Measurements from ENCODE around the gene ZNF503. TPM values are rescaled to one million over a fixed set of nuclear protein-coding genes. Genes with fewer than 3 reads are reported as not detected.
"Not testable (repeated sequence)": the region's sequence is repeated elsewhere in the genome, so short reads cannot be mapped to it uniquely, and the experiment has no call there.

Gene ZNF503
- total RNA-seq, 2 experiments from 2014 or later = 0.35 to 0.80 TPM

DNA sequence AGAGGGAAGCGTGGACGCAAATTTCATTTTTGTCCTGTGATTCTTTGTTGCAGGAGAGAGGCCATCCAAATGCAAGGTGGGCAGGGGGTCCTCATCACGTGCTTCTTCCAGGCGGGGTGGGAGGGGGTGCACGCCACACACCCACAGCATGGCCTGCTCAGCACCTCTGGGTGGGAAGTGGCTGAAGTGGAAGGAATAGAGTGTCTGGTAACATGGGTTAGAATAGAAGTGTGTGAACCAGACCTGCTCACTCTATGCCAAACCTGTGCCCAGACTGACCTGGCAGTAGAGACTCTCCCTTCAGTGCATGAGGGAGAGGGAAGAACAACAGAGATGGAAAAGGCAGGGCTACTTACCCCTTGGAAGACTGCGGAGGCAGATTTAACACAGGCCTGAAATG, 21.7 kb downstream of the ZNF503 start:
- Mint-ChIP-seq H3K27ac (no peak overlapping the region), H3K4me3 (no peak overlapping the region), H3K9me3 (ENCODE audit: low read depth) (no peaks in the 10 kb centered on the region), H3K36me3 (no peaks in the 10 kb centered on the region), H3K27me3 (no peaks in the 10 kb centered on the region), H3K4me1 (no peaks in the 10 kb centered on the region)
- DNase-seq (no peak), ATAC-seq (no peak)
- CTCF ChIA-PET = no interaction called here

DNA sequence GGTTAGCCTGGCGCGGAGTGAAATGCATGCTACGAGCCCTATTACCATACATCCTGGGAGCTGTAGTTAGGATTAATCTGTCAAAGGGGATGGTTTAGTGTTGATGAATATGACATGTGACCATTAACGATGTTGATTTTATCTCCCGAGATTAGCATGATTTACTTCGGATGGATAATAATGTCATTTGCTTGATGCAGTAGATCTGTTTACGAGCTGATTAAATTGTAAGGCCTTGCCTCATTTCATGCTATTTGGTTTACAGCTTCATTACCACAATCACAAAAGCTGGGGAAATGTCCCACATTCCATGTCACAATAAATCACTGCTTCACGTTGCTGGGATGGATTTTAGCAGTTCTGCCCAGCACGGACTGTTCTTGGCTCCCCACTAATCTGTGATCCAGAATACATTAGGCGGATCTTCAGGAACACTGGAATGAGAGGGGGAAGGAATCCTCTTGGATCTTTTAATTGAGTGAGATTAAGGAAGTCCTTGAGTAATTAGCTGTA, 22.3 kb downstream of the ZNF503 start:
- Mint-ChIP-seq H3K4me3 (no peak overlapping the region), H3K4me1 (no peaks in the 10 kb centered on the region), H3K9me3 (ENCODE audit: low read depth) (no peaks in the 10 kb centered on the region), H3K27ac (no peak overlapping the region), H3K36me3 (no peaks in the 10 kb centered on the region), H3K27me3 (peaks cover 2% of the 10 kb centered on the region)
- CTCF ChIA-PET = no interaction called here
- ATAC-seq (no peak), DNase-seq (no peak)

DNA sequence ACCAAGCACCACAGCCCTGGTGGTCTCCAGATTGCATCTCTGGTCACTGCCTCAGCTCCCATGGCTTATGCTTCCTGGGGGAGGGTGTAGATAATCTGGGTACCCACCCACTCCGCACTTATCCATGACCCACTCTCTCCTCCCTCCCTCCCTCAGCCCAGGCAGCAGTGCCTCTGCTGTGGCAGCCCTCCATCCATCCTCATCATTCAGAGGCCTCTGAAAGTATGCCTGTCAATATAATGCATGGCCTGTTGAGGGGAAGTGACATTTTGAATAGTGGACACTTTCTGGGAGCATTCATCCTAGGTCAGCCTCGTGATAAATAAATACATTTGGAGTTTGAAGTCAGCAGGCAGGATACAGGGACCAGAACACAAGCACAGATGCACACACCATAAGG, 23.2 kb downstream of the ZNF503 start:
- Mint-ChIP-seq H3K27me3 (peaks cover 2% of the 10 kb centered on the region), H3K4me3 (no peak overlapping the region), H3K27ac (no peak overlapping the region), H3K36me3 (no peaks in the 10 kb centered on the region), H3K4me1 (no peaks in the 10 kb centered on the region), H3K9me3 (ENCODE audit: low read depth) (no peaks in the 10 kb centered on the region)
- CTCF ChIA-PET = no interaction called here
- ATAC-seq (no peak), DNase-seq (no peak)

DNA sequence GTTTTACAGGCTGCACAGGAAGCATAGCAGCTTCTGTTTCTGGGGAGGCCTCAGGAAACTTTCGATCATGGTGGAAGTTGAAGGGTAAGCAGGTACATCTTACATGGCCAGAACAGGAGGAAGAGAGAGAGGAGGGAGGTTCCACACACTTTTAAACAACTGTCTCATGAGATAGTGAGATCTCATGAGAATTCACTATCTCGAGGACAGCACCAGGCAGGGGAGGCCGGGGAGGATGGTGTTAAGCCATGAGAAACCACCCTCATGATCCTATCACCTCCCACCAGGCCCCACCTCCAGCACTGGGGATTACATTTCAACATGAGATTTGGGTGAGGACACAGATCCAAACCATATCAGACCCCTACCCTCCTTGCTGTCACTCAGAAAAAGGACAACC, 23.7 kb downstream of the ZNF503 start:
- Mint-ChIP-seq H3K36me3 (no peaks in the 10 kb centered on the region), H3K4me1 (no peaks in the 10 kb centered on the region), H3K27ac (no peak overlapping the region), H3K4me3 (no peak overlapping the region), H3K9me3 (ENCODE audit: low read depth) (no peaks in the 10 kb centered on the region), H3K27me3 (peaks cover 2% of the 10 kb centered on the region)
- CTCF ChIA-PET = no interaction called here
- DNase-seq (no peak), ATAC-seq (no peak)

DNA sequence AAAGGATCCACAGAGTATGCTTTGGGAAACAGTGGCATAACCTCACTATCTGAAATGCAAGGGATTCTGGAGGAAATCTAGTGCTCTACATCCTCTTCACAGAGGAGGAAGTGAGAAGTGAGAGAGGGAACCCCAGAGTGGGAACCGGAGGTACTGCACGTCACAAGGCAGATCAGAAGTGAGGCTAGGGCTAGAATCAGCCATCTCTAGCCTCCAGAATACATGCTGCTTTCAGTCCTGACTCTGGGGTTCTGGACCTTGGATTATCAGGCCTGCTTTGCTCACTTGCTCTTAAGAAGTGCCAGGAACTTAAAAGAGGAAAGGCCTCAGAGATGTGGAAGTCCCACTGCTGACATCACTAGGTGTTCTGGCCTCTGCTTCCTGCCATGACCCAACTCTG, 25.7 kb downstream of the ZNF503 start:
- no peaks in the 10 kb centered on the region for H3K9me3 Mint-ChIP-seq (ENCODE audit: low read depth)
- CTCF ChIA-PET = no interaction called here
- ATAC-seq (no peak), DNase-seq (no peak)
- no peaks in the 10 kb centered on the region for H3K4me1 Mint-ChIP-seq
- no peaks in the 10 kb centered on the region for H3K36me3 Mint-ChIP-seq
- H3K27me3 Mint-ChIP-seq = peaks cover 2% of the 10 kb centered on the region
- H3K4me3 Mint-ChIP-seq = no peak overlapping the region
- no peak overlapping the region for H3K27ac Mint-ChIP-seq

DNA sequence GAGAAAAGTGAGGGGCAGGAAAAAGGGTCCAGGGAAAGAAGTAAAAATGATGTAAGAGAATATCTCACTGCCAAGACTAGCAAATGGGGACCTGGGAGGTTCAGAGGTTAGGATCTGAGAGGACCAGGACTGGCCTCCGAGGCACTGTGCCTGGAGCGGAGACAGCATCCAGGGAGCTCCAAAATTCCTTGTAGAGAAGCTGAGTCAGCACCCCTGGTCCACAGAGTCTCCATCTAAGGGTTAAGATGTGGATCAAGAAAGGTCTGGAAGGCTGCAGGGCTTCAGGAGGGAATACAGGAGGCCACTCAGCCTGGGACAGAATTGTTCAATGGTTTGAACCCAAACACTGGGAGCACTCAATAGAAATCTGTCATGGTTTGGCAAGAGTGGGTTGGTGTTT, 30.6 kb downstream of the ZNF503 start:
- CTCF ChIA-PET = no interaction called here
- no peak for ATAC-seq
- no peak for DNase-seq
- no peak overlapping the region for H3K4me3 Mint-ChIP-seq
- H3K9me3 Mint-ChIP-seq (ENCODE audit: low read depth) = peaks cover 5% of the 10 kb centered on the region
- no peaks in the 10 kb centered on the region for H3K36me3 Mint-ChIP-seq
- H3K27me3 Mint-ChIP-seq = peaks cover 4% of the 10 kb centered on the region
- H3K27ac Mint-ChIP-seq = no peak overlapping the region
- no peaks in the 10 kb centered on the region for H3K4me1 Mint-ChIP-seq

DNA sequence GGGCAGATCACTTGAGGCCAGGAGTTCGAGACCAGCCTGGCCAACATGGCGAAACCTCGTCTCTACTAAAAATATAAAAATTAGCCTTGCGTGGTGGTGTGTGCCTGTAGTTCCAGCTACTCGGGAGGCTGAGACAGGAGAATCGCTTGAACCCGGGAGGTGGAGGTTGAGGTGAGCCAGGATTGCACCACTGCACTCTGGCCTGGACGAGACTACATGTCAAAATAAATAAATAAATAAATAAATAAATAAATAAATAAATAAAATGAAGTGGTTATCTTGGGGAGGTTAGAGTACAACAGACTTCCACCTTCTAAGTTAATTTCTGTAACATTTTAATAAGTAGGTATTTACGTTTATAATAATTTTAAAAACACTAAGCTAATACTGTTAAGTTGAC, 31.7 kb downstream of the ZNF503 start:
- H3K9me3 Mint-ChIP-seq (ENCODE audit: low read depth); ATAC-seq; H3K36me3 Mint-ChIP-seq; H3K27me3 Mint-ChIP-seq; CTCF ChIA-PET; H3K4me1 Mint-ChIP-seq; DNase-seq; H3K27ac Mint-ChIP-seq; H3K4me3 Mint-ChIP-seq: not testable (repeated sequence)

DNA sequence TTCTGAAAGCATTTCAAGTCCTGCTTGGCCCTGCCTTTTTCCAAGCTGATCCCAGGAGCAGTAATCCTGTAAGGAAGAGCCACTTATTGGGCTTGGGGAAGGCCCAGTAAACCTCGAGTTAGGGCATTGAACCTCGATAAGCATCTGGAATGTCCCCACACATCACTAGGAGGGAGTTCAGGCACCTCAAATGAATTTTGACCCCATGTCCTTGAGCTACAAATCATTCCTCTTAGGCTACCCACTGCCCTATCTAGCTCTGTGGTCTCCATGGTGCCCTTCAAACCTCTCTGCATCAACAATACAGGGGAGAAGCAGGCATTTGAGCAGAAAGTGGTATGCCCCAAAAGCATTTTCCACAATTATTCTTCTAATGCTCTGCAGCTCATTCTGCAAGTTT, 33.7 kb downstream of the ZNF503 start:
- no peak for ATAC-seq
- Mint-ChIP-seq H3K27ac (no peak overlapping the region), H3K36me3 (no peaks in the 10 kb centered on the region), H3K4me1 (no peaks in the 10 kb centered on the region), H3K27me3 (peaks cover 5% of the 10 kb centered on the region), H3K4me3 (no peak overlapping the region), H3K9me3 (ENCODE audit: low read depth) (peaks cover 5% of the 10 kb centered on the region)
- no peak for DNase-seq
- CTCF ChIA-PET = no interaction called here

DNA sequence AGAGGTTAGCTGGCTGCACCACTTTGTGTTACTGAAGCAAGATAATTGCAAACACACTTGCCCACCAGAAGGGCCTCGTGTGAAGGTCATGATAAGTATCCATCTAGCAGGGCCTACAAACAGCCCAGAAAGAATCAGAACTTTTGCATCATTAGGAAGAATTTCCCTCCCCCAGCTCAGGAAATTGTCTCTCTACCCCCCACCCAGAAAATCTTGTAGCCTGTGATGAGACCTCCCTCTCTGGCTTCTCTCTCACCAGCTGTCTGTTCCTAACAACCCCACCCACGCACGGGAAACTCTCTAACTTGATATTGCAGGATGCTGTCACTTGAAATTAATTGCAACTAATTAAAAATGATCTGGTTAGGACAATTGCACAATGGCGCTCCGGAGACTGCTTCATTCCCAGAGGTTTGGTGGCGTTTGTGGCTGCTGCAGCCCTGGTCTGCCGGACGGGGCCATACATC, 34.5 kb downstream of the ZNF503 start:
- DNase-seq (no peak), ATAC-seq (no peak)
- Mint-ChIP-seq H3K4me1 (no peaks in the 10 kb centered on the region), H3K36me3 (no peaks in the 10 kb centered on the region), H3K27me3 (peaks cover 5% of the 10 kb centered on the region), H3K27ac (no peak overlapping the region), H3K4me3 (no peak overlapping the region), H3K9me3 (ENCODE audit: low read depth) (peaks cover 5% of the 10 kb centered on the region)
- CTCF ChIA-PET = no interaction called here

DNA sequence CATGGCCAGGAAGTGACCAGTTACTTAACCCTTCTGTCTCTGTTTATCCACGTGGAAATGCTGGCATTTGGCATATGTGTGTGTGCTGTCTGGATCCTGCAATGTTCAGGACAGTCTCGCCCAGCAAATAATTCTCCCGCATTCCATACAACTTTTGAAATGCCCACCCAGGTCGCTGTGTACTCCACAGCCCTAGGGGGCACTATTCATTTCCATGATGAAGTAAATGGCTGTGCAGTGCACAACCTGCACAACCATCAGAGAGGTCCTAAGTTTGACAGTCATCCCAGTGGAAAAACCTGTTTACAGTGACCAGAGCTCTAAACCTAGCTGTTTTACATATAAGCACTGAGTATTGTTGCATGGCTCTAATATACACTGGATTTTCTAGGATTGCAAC, 38.1 kb downstream of the ZNF503 start:
- H3K4me3 Mint-ChIP-seq = no peak overlapping the region
- CTCF ChIA-PET = no interaction called here
- DNase-seq (no peak), ATAC-seq (no peak)
- no peak overlapping the region for H3K27ac Mint-ChIP-seq
- H3K27me3 Mint-ChIP-seq = peaks cover 5% of the 10 kb centered on the region
- H3K9me3 Mint-ChIP-seq (ENCODE audit: low read depth) = no peaks in the 10 kb centered on the region
- H3K36me3 Mint-ChIP-seq = no peaks in the 10 kb centered on the region
- H3K4me1 Mint-ChIP-seq = no peaks in the 10 kb centered on the region

DNA sequence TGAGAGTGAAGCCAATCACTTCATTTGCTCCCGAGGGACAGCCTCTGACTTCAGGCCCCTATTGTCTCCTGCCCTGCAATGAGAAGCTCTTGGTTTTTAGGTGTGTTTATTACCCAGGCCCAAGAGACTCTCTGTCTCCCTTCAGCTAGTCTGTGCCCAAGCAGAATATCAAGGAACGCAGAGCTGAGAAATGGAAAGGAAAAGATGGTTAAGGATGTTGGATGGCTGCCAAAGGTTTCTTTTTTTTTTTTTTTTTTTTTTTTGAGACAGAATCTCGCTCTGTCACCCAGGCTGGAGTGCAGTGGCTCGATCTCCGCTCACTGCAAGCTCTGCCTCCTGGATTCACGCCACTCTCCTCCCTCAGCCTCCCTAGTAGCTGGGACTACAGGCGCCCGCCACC, 41.7 kb downstream of the ZNF503 start:
- ATAC-seq; DNase-seq; H3K27ac Mint-ChIP-seq; H3K9me3 Mint-ChIP-seq (ENCODE audit: low read depth); H3K36me3 Mint-ChIP-seq; H3K4me1 Mint-ChIP-seq; H3K4me3 Mint-ChIP-seq; H3K27me3 Mint-ChIP-seq; CTCF ChIA-PET: not testable (repeated sequence)

DNA sequence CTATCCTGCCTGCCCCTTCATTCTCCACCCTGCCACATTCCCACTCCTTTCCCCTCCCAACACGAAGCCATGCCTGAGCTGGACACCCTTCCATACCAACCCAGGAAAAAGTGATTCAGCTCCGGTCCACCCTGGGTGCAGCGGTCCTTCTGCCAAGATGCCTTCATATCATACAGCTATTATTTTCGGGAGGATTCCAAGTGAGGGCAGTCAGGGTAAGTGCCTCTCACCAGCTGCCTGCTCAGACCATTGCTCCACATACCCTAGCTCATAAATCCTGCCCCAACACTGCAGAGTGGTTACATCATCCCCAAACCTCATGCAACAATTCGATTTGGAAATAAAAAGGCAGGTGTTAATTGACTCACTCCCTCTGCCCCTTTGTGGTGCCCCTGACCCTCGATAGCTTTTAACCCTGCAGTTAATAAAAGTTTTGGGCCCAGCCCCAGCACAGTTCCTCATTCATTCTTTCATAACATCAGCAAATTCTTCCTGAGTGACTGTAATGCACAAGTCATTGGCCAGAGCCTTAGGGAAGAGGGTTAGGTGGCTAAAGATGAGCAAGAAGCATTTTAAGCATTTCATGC, 42.6 kb downstream of the ZNF503 start:
- no peak for ATAC-seq
- H3K36me3 Mint-ChIP-seq = no peaks in the 10 kb centered on the region
- DNase-seq = no peak
- H3K4me3 Mint-ChIP-seq = no peak overlapping the region
- CTCF ChIA-PET = interaction anchor here (1.1 kb wide), 1 partner anchor 16 kb away, joined by 3 read pairs; no protein-coding TSS in a partner anchor
- no peak overlapping the region for H3K27ac Mint-ChIP-seq
- H3K4me1 Mint-ChIP-seq = no peaks in the 10 kb centered on the region
- peaks cover 5% of the 10 kb centered on the region for H3K27me3 Mint-ChIP-seq
- H3K9me3 Mint-ChIP-seq (ENCODE audit: low read depth) = no peaks in the 10 kb centered on the region

DNA sequence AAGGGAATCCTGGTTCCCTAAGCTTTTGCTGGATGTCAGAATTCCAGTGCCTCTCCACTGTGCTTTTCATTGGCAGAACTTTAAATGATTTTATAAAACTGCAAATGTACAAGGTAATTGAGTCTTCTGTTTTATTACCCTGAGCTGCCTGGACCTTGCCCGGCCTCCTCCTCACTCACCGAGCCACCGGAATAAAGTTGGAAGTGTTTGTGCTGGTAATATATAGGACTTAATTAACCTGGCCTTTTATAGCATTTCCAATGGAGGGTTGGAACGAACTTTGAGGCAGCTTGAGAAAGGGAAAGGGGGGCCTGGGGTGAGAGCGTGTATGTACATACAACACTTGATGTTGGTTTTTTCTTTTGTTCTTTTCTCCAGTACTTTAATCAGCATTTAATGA, 43.4 kb downstream of the ZNF503 start:
- Mint-ChIP-seq H3K36me3 (no peaks in the 10 kb centered on the region), H3K27ac (no peak overlapping the region), H3K4me1 (no peaks in the 10 kb centered on the region), H3K9me3 (ENCODE audit: low read depth) (no peaks in the 10 kb centered on the region), H3K4me3 (no peak overlapping the region), H3K27me3 (peaks cover 2% of the 10 kb centered on the region)
- no peak for DNase-seq
- ATAC-seq = no peak
- CTCF ChIA-PET = interaction anchor here (1.1 kb wide), 1 partner anchor 17 kb away, joined by 3 read pairs; no protein-coding TSS in a partner anchor

DNA sequence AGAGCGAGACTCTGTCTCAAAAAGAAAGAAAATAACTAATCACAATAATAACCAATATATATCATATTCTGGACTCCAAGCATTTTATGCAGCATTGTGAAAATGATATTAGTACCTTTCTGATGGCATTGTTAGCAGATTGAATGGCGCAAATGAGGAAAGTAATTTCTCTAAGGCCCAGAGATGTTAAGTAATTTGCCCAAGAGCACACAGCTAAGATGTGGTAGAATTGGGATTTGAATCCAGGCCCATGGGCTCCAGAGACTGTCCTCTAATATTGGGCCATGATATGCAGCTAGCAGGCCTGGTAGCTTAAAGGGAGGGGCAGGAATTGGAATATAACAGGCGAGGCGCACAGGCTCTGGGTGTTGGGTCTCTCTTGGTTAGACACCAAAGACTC, 44.1 kb downstream of the ZNF503 start:
- no peak for DNase-seq
- H3K36me3 Mint-ChIP-seq = no peaks in the 10 kb centered on the region
- no peak overlapping the region for H3K27ac Mint-ChIP-seq
- CTCF ChIA-PET = no interaction called here
- H3K9me3 Mint-ChIP-seq (ENCODE audit: low read depth) = no peaks in the 10 kb centered on the region
- no peak overlapping the region for H3K4me3 Mint-ChIP-seq
- no peak for ATAC-seq
- peaks cover 2% of the 10 kb centered on the region for H3K27me3 Mint-ChIP-seq
- H3K4me1 Mint-ChIP-seq = no peaks in the 10 kb centered on the region

DNA sequence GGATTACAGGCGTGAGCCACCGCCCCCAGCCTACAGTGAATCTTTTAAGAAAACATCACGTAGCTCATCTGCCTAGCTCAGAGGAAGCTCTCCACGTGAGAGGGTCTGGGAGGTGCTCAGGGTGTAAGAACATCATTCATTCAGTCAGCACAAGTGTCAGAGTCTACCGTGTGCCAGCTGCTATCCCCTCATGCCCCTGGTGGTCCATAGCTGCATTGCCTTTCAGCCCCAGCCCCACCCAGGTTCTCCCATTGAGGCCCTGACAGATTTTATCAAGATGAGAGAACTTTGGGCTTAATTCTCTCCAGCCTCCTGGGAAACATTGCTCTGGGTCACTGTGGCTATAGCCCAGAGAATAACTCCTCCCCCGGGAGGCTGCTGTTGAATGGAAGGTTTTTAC, 45.1 kb downstream of the ZNF503 start:
- no peak overlapping the region for H3K27ac Mint-ChIP-seq
- no peaks in the 10 kb centered on the region for H3K9me3 Mint-ChIP-seq (ENCODE audit: low read depth)
- DNase-seq (no peak), ATAC-seq (no peak)
- CTCF ChIA-PET = no interaction called here
- peaks cover 2% of the 10 kb centered on the region for H3K27me3 Mint-ChIP-seq
- no peak overlapping the region for H3K4me3 Mint-ChIP-seq
- H3K4me1 Mint-ChIP-seq = no peaks in the 10 kb centered on the region
- H3K36me3 Mint-ChIP-seq = no peaks in the 10 kb centered on the region

All from activated CD8-positive, alpha-beta memory T cell treated with anti-CD3 and anti-CD28 coated beads, Interleukin-2, amount 10 ng/mL, durations not matched to agents 7 days and 5 days (primary cell).